ENCODE measurements around the gene PTGDS.

DNA sequence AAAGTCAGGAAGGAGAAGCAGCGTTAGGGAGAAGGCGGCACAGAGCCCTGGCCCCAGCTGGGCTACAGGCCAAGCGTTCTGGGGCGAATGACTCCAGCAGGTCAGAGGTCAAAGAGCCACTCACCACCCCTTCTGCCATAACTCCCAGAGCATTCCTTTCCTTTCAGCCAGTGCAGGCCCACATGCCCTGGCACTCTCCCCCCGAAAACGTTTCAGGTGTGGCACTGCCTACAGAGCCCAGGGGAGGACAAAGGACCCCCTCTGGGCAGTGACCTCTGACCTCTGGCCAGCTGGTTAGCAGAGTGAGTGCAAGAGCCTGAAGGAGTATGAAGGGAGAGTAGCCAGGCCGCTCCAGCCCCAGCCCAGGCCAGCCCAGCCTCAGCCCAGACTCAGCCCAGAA, 45.9 kb downstream of the PTGDS start:
- TF ChIP-seq, protein P1, sequence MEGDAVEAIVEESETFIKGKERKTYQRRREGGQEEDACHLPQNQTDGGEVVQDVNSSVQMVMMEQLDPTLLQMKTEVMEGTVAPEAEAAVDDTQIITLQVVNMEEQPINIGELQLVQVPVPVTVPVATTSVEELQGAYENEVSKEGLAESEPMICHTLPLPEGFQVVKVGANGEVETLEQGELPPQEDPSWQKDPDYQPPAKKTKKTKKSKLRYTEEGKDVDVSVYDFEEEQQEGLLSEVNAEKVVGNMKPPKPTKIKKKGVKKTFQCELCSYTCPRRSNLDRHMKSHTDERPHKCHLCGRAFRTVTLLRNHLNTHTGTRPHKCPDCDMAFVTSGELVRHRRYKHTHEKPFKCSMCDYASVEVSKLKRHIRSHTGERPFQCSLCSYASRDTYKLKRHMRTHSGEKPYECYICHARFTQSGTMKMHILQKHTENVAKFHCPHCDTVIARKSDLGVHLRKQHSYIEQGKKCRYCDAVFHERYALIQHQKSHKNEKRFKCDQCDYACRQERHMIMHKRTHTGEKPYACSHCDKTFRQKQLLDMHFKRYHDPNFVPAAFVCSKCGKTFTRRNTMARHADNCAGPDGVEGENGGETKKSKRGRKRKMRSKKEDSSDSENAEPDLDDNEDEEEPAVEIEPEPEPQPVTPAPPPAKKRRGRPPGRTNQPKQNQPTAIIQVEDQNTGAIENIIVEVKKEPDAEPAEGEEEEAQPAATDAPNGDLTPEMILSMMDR (IDR thresholded peaks at IDR 0.05 in 8 of 11, conservative IDR thresholded peaks at IDR 0.05 in 3 of 11): no peak
- no peak for TF ChIP-seq POLR2A (IDR thresholded peaks at IDR 0.05)
